Measurements from ENCODE around the gene TMEM260.

Gene TMEM260

GRCh38 chr14:56579345-56580220 lies at the start of gene TMEM260:
Gene TMEM260 (plus strand): TSS chr14:56579798. CDS start chr14:56579915, 117 bp downstream.
- peak; percentile 71 for DNase-seq (ENCODE audit: low read depth, low spot score)

GRCh38 chr14:56532546-56532945 lies 47.1 kb upstream of the TMEM260 start:
- DNase-seq (ENCODE audit: low read depth, low spot score), result no peak

- DNase-seq (ENCODE audit: low read depth, low spot score), result no peak
These were observed 44.9 kb upstream of the TMEM260 start for GRCh38 chr14:56534656-56535055.

- DNase-seq (ENCODE audit: low read depth, low spot score), result no peak
These were observed 39.7 kb upstream of the TMEM260 start for GRCh38 chr14:56539862-56540261.

- DNase-seq (ENCODE audit: low read depth, low spot score), result no peak
These were observed 36.2 kb upstream of the TMEM260 start for GRCh38 chr14:56543436-56543835.

DNA sequence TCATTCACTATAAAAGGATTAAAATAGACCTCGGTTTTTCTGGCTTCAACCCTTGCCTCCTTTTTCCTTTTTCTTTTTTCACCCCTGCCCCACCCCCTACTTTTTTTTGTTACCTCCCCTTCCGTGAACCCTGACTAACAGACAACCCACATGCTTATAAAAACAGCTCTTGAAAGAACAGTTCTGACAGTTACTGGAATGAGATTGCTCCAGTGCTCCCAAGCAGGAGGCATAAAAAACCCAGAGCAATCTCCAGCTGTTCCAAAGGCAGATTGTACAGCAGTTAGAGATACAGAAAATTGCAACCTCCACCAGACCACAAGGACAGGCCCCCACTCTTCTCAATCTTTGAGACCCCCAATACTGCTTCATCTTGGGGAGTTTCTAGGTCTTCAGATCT lies 29.9 kb upstream of the TMEM260 start:
- DNase-seq (ENCODE audit: low read depth, low spot score), result no peak

DNA sequence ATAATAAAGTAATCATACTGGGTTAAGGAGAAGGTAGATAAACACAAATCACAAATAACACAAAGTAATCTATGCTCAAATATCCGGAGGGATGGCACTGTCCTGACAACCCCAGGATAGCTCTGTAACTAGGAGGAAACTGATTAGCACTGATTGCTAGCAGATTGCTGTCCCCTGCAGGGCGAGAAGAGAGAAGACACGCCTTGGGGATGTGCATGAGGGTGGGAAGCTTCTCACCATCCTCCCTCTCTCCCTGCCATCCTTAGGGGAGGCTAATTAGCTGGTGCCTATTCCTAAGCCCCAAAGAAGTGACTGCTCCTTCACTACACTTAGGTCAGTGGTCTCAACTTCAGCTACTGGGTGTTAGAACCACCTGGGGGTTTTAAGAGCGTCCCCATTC lies 27.0 kb upstream of the TMEM260 start:
- no peak for DNase-seq (ENCODE audit: low read depth, low spot score)

- no peak for DNase-seq (ENCODE audit: low read depth, low spot score)
These were observed 25.3 kb upstream of the TMEM260 start for GRCh38 chr14:56554301-56554700.

- no peak for DNase-seq (ENCODE audit: low read depth, low spot score)
These were observed 23.6 kb upstream of the TMEM260 start for GRCh38 chr14:56555921-56556570.

GRCh38 chr14:56559182-56559581 lies 20.4 kb upstream of the TMEM260 start:
- DNase-seq (ENCODE audit: low read depth, low spot score), result no peak

- no peak for DNase-seq (ENCODE audit: low read depth, low spot score)
These were observed 18.0 kb upstream of the TMEM260 start for GRCh38 chr14:56561606-56562005.

GRCh38 chr14:56562883-56563282 lies 16.7 kb upstream of the TMEM260 start:
- no peak for DNase-seq (ENCODE audit: low read depth, low spot score)

DNA sequence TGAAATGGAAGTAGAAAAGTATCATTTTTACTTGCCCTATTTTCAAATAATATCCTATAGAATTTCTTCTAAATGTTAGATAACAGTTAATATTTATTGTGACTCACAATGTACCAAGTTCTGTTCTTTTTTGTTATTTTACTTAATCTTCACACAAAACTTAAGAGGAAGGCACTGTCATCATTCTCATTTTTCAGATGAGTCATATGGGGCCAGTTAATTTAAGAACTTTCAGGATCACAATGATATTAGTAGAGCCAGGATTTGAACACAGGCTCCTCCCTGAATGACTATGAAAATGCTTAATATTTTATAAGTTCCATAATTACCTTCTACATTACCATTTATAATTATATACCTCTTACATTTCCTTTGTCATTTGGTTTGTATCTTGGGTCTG lies 10.4 kb upstream of the TMEM260 start:
- no peak for DNase-seq (ENCODE audit: low read depth, low spot score)

GRCh38 chr14:56570295-56570694 lies 9.3 kb upstream of the TMEM260 start:
- no peak for DNase-seq (ENCODE audit: low read depth, low spot score)

DNA sequence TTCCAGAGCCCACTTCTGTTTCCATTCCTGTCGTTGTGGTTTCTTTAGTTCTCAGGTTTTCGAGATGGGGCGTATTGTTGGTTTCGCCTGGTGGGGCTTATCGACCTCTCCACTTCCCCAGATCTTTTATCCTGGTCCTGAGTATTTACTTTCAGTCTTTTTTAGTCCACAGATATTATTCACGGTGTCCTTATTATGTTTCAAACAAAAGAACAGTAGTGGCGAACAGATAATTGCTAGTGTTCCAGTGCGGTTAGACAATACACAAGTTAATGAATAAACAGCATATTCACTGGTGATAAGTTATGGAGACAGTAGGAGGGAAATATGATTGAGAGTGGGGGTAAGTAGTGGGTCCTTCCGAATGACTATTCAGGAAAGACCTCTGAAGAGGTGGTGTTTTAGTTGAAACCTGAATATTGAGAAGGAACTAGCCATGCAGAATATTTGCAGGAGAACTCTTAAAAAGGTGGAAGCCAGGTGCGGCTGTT lies 668 bp downstream of the TMEM260 start:
- DNase-seq (ENCODE audit: low read depth, low spot score), result peak; percentile 3

- no peak for DNase-seq (ENCODE audit: low read depth, low spot score)
These were observed 1.6 kb downstream of the TMEM260 start for GRCh38 chr14:56581041-56581727.

GRCh38 chr14:56585461-56586084 lies 6.0 kb downstream of the TMEM260 start:
- no peak for DNase-seq (ENCODE audit: low read depth, low spot score)

- no peak for DNase-seq (ENCODE audit: low read depth, low spot score)
These were observed 8.1 kb downstream of the TMEM260 start for GRCh38 chr14:56587701-56588100.

DNA sequence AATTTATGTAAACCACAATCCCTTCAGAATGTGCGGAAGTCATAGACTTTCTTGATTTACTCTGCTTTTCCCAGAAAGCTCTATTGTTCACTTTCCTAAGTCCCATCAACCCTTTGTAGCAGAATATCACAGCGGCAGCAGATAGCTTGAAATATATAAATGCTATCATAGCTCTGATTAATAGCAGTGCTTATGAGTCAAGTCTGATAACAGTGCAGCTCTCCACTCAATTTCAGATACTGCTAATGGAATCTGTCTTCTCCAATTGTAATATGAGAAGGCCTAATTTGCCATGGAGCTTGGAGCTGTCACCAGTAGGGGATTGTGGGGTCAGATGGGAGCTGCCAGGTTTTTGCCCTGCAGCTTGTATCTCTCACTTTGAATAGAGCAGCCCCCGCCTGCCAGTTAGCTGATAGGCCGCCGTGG lies 10.9 kb downstream of the TMEM260 start:
- DNase-seq (ENCODE audit: low read depth, low spot score), result no peak

GRCh38 chr14:56592746-56593544 lies 13.3 kb downstream of the TMEM260 start:
- DNase-seq (ENCODE audit: low read depth, low spot score), result no peak

GRCh38 chr14:56594428-56594827 lies 14.8 kb downstream of the TMEM260 start:
- DNase-seq (ENCODE audit: low read depth, low spot score), result no peak
